Purkinje cell (primary cell): ENCODE data around the gene BUD23. TPM values are rescaled to one million over a fixed set of nuclear protein-coding genes. Genes with fewer than 3 reads are reported as not detected.

Source experiments
- polyA plus RNA-seq: library from polyadenylated mRNA; unstranded; fragments of >200 nt; fragmentation: Nextera tagmentation; gene quantifications from 2 replicates; pipeline ENCODE4 v1.2.1, GENCODE V29; 2014

BUD23 gene
- polyA plus RNA-seq: 60.8 and 63.6 TPM in 2 replicates

DNA sequence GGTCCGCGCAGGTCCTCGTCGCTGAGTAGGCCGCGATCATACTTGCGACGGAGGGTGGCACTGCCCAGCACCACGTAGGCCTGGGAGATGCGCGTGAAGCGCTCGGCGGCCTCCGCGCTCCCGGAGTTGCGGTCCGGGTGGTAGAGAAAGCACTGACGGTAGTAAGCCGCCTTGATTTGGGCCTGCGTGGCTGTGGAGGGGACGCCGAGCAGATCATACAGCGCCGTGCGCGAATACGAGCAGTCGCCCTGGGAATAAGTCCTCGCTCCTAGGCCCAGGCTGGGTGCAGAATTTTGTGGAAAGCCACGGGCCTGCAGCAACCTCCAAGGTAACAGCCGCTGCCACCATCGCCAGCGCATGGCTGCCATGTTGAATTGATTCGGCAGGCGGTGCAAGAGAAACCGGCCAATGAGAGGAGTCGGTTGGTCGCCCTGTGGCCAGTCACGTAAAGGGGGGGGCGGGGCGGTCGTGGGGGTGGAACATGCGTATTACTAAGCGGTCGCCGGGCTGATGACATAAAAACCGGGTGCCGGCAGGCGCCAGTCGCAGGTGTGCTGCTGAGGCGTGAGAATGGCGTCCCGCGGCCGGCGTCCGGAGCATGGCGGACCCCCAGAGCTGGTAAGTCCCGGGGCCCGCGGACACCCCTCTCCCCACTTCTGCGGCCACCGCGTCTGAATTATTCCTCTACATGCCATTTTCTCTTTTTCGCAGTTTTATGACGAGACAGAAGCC lies at the start of gene BUD23, which contains the start of gene DNAJC30:
BUD23 (plus strand) TSS at position 542 of the 732 bp plus-strand sequence; CDS start at position 571, 29 bp downstream.
DNAJC30 (minus strand) TSS at position 398 of the 732 bp plus-strand sequence; CDS start at position 368, 30 bp downstream.

DNA sequence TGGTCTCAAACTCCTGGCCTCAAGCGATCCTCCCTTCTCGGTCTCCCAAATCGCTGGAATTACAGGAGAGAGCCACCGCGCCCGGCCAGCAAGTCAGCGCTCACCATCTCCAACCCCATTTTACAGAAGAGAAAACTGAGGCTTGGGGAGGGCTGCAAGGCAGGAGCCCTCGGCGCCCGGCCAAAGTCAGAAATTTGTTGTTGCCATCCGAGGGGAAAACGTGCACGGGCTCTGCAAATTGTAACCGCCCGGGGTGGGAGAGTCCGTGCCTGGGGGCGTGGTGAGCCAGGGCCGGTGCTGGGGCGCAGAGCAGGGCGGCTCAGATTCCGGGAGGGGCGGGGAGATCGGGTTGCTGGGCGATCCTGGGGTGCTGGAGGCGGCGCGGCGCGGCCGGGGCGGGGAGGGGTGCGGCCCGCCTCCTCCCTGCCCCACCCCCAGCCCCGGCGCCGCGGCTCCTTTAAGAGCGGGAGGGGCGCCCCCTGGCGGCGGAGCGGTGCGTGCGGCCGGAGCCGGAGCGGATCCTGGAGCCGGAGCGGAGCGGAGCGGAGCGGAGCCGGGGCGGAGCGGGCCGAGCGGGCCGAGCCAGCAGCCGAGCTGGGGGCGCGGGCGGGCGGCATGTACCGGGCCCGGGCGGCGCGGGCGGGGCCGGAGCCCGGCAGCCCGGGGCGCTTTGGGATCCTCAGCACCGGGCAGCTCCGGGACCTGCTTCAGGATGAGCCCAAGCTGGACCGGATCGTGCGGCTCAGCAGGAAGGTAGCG lies 15.9 kb upstream of the BUD23 start, which contains the start of gene VPS37D:
VPS37D (plus strand) TSS at position 488 of the 759 bp plus-strand sequence; CDS start at position 616, 128 bp downstream.

GRCh38 chr7:73718905-73719805 lies 35.8 kb downstream of the BUD23 start, which contains the start of gene STX1A:
Gene STX1A, minus strand, starts transcription at chr7:73719669. Its CDS starts 38 bp downstream, at chr7:73719631.

GRCh38 chr7:73738612-73739386 lies 55.4 kb downstream of the BUD23 start, which contains the start of gene ABHD11:
Gene ABHD11, minus strand, starts transcription at chr7:73738802. Its CDS starts 32 bp downstream, at chr7:73738770.

Other genes starting within 250 kb of the BUD23 start
- not detected in 2 replicates for gene FZD9, start 249.8 kb upstream of the BUD23 start, polyA plus RNA-seq
- 8.4 and 10.1 TPM in 2 replicates for gene BAZ1B, start 161.3 kb upstream of the BUD23 start, polyA plus RNA-seq
- 13.1 and 16.4 TPM in 2 replicates for gene BCL7B, start 125.9 kb upstream of the BUD23 start, polyA plus RNA-seq
- 5.2 and 6.2 TPM in 2 replicates for gene TBL2, start 105.0 kb upstream of the BUD23 start, polyA plus RNA-seq
- gene MLXIPL, start 59.1 kb upstream of the BUD23 start, polyA plus RNA-seq: 1.4 TPM in 1 of 2 replicates, not detected in the other
- gene VPS37D, start 15.8 kb upstream of the BUD23 start, polyA plus RNA-seq: not detected in 2 replicates
- gene DNAJC30, start 144 bp upstream of the BUD23 start, polyA plus RNA-seq: 1.9 and 2.0 TPM in 2 replicates
- gene STX1A, start 36.1 kb downstream of the BUD23 start, polyA plus RNA-seq: 0.49 and 21.7 TPM in 2 replicates
- 3.1 and 6.1 TPM in 2 replicates for gene ABHD11, start 55.2 kb downstream of the BUD23 start, polyA plus RNA-seq
- not detected in 2 replicates for gene CLDN3, start 86.7 kb downstream of the BUD23 start, polyA plus RNA-seq
- gene CLDN4, start 147.4 kb downstream of the BUD23 start, polyA plus RNA-seq: not detected in 2 replicates
- 1.1 TPM in 1 of 2 replicates, not detected in the other for gene METTL27, start 158.9 kb downstream of the BUD23 start, polyA plus RNA-seq
- not detected in 2 replicates for gene TMEM270, start 177.6 kb downstream of the BUD23 start, polyA plus RNA-seq